Measurements from ENCODE around the gene TMEM45A.

Gene TMEM45A

GRCh38 chr3:100516232-100516631 lies 23.8 kb downstream of the TMEM45A start:
- no peak for TF ChIP-seq ZNF274 (IDR thresholded peaks at IDR 0.05; ENCODE audit: low read depth, low read length)
- H3K4me3 ChIP-seq (ENCODE audit: low read length): no peak overlapping the region

GRCh38 chr3:100516838-100517237 lies 24.4 kb downstream of the TMEM45A start:
- TF ChIP-seq ZNF274 (IDR thresholded peaks at IDR 0.05; ENCODE audit: low read depth, low read length): no peak
- H3K4me3 ChIP-seq (ENCODE audit: low read length): no peak overlapping the region

- no peak overlapping the region for H3K4me3 ChIP-seq (ENCODE audit: low read length)
- no peak for TF ChIP-seq ZNF274 (IDR thresholded peaks at IDR 0.05; ENCODE audit: low read depth, low read length)
These were observed 24.9 kb downstream of the TMEM45A start for GRCh38 chr3:100517276-100517675.

- TF ChIP-seq ZNF274 (IDR thresholded peaks at IDR 0.05; ENCODE audit: low read depth, low read length): no peak
- H3K4me3 ChIP-seq (ENCODE audit: low read length): no peak overlapping the region
These were observed 25.8 kb downstream of the TMEM45A start for GRCh38 chr3:100518244-100518643.

GRCh38 chr3:100518983-100519382 lies 26.6 kb downstream of the TMEM45A start:
- H3K4me3 ChIP-seq (ENCODE audit: low read length): no peak overlapping the region
- no peak for TF ChIP-seq ZNF274 (IDR thresholded peaks at IDR 0.05; ENCODE audit: low read depth, low read length)

GRCh38 chr3:100521439-100521845 lies 29.0 kb downstream of the TMEM45A start:
- no peak for TF ChIP-seq ZNF274 (IDR thresholded peaks at IDR 0.05; ENCODE audit: low read depth, low read length)
- H3K4me3 ChIP-seq (ENCODE audit: low read length): no peak overlapping the region

GRCh38 chr3:100522125-100522524 lies 29.7 kb downstream of the TMEM45A start:
- H3K4me3 ChIP-seq (ENCODE audit: low read length): no peak overlapping the region
- no peak for TF ChIP-seq ZNF274 (IDR thresholded peaks at IDR 0.05; ENCODE audit: low read depth, low read length)

- no peak for TF ChIP-seq ZNF274 (IDR thresholded peaks at IDR 0.05; ENCODE audit: low read depth, low read length)
- no peak overlapping the region for H3K4me3 ChIP-seq (ENCODE audit: low read length)
These were observed 30.8 kb downstream of the TMEM45A start for GRCh38 chr3:100523050-100523760.

- no peak overlapping the region for H3K4me3 ChIP-seq (ENCODE audit: low read length)
- TF ChIP-seq ZNF274 (IDR thresholded peaks at IDR 0.05; ENCODE audit: low read depth, low read length): no peak
These were observed 33.6 kb downstream of the TMEM45A start for GRCh38 chr3:100525753-100526612.

GRCh38 chr3:100526613-100527346 lies 34.4 kb downstream of the TMEM45A start:
- TF ChIP-seq ZNF274 (IDR thresholded peaks at IDR 0.05; ENCODE audit: low read depth, low read length): no peak
- no peak overlapping the region for H3K4me3 ChIP-seq (ENCODE audit: low read length)

- TF ChIP-seq ZNF274 (IDR thresholded peaks at IDR 0.05; ENCODE audit: low read depth, low read length): no peak
- H3K4me3 ChIP-seq (ENCODE audit: low read length): no peak overlapping the region
These were observed 34.9 kb downstream of the TMEM45A start for GRCh38 chr3:100527347-100527735.

GRCh38 chr3:100531093-100531492 lies 38.7 kb downstream of the TMEM45A start:
- H3K4me3 ChIP-seq (ENCODE audit: low read length): no peak overlapping the region
- no peak for TF ChIP-seq ZNF274 (IDR thresholded peaks at IDR 0.05; ENCODE audit: low read depth, low read length)

GRCh38 chr3:100532411-100532810 lies 40.0 kb downstream of the TMEM45A start:
- no peak overlapping the region for H3K4me3 ChIP-seq (ENCODE audit: low read length)

GRCh38 chr3:100533176-100533575 lies 40.8 kb downstream of the TMEM45A start:
- H3K4me3 ChIP-seq (ENCODE audit: low read length): no peak overlapping the region
- TF ChIP-seq ZNF274 (IDR thresholded peaks at IDR 0.05; ENCODE audit: low read depth, low read length): no peak

More at GRCh38 chr3:100532411-100532810, 40.0 kb downstream of the TMEM45A start:
- no peak for TF ChIP-seq ZNF274 (IDR thresholded peaks at IDR 0.05; ENCODE audit: low read depth, low read length)
